CD14-positive monocyte (primary cell): ENCODE measurements around the gene BCAN. TPM values are rescaled to one million over a fixed set of nuclear protein-coding genes. Genes with fewer than 3 reads are reported as not detected.

ENCODE experiments used
- DNase-seq, 3 donors: peaks; one replicate each; pipeline ENCODE4 v3.0.0-alpha.2; 2011 to 2022
- H2AFZ ChIP-seq: 2 replicates; pipeline ENCODE4 v1.6.0; 2012; ENCODE audit warnings: mild to moderate bottlenecking, low read depth, low read length, inconsistent platforms; ENCODE audit not compliant: insufficient read depth, poor library complexity, severe bottlenecking
- H3K27ac ChIP-seq, 2 donors: 1 replicate in 1 of 2; 2 replicates in 1 of 2; pipeline ENCODE4 v1.5.1; 2012 to 2013; ENCODE audit warnings: low read length in 2 of 2, control low read depth in 1 of 2, inconsistent platforms in 1 of 2, low read depth in 1 of 2, mild to moderate bottlenecking in 1 of 2
- H3K27me3 ChIP-seq, 2 donors: one replicate each; pipeline versions ENCODE4 v1.6.0 to v1.6.1; 2011 to 2013; ENCODE audit warnings: low read length in 2 of 2; ENCODE audit not compliant: control insufficient read depth in 2 of 2, insufficient read depth in 2 of 2
- H3K36me3 ChIP-seq, 2 donors: replicated peaks in 1 of 2; 1 replicate in 1 of 2; 2 replicates in 1 of 2; pipeline versions ENCODE4 v1.5.1 to v1.6.1; 2012 to 2013; ENCODE audit warnings: low read length in 2 of 2, control low read depth in 1 of 2, inconsistent platforms in 1 of 2, mild to moderate bottlenecking in 1 of 2; ENCODE audit not compliant: insufficient read depth in 2 of 2, control insufficient read depth in 1 of 2
- H3K4me1 ChIP-seq, 2 donors: 1 replicate in 1 of 2; 2 replicates in 1 of 2; pipeline versions ENCODE4 v1.5.1 to v1.6.1; 2012 to 2013; ENCODE audit warnings: low read length in 2 of 2, control low read depth in 1 of 2, inconsistent platforms in 1 of 2, mild to moderate bottlenecking in 1 of 2, moderate library complexity in 1 of 2; ENCODE audit not compliant: insufficient read depth in 2 of 2, control insufficient read depth in 1 of 2
- H3K4me2 ChIP-seq: replicated peaks from 2 replicates; pipeline ENCODE3; 2012; ENCODE audit warnings: low read length, moderate library complexity, mild to moderate bottlenecking; ENCODE audit not compliant: poor library complexity, severe bottlenecking; ENCODE audit errors: extremely low read depth
- H3K4me3 ChIP-seq, 3 experiments: fragments of 200-600 bp in 1 of 3; sonication (generic) in 1 of 3; replicated peaks in 1 of 3; 1 replicate in 2 of 3; 2 replicates in 1 of 3; pipeline ENCODE4 v1.5.1; 2011 to 2013; ENCODE audit warnings: low read length in 3 of 3, mild to moderate bottlenecking in 3 of 3, control low read depth in 2 of 3, low read depth in 2 of 3, inconsistent platforms in 1 of 3, moderate library complexity in 1 of 3
- H3K79me2 ChIP-seq: 2 replicates; pipeline ENCODE4 v1.6.0; 2012; ENCODE audit warnings: mild to moderate bottlenecking, control low read depth, inconsistent platforms, low read length, moderate library complexity; ENCODE audit not compliant: insufficient read depth
- H3K9ac ChIP-seq: 2 replicates; pipeline ENCODE4 v1.6.0; 2017; ENCODE audit warnings: low read length, mild to moderate bottlenecking; ENCODE audit not compliant: insufficient read depth, poor library complexity, severe bottlenecking
- H3K9me3 ChIP-seq, 2 donors: replicated peaks in 1 of 2; 1 replicate in 1 of 2; 2 replicates in 1 of 2; pipeline versions ENCODE4 v1.5.1 to v1.6.1; 2012 to 2013; ENCODE audit warnings: low read length in 2 of 2, control low read depth in 1 of 2; ENCODE audit not compliant: control insufficient read depth in 1 of 2, insufficient read depth in 1 of 2
- H4K20me1 ChIP-seq: 2 replicates; pipeline ENCODE4 v1.6.0; 2012; ENCODE audit warnings: mild to moderate bottlenecking, low read length, control low read depth, moderate library complexity; ENCODE audit not compliant: insufficient read depth
- H3K27ac Mint-ChIP-seq, 7 donors: one replicate each; pipeline ENCODE4 v1.8.0; 2020; ENCODE audit warnings: mild to moderate bottlenecking in 7 of 7, mixed read lengths in 7 of 7, moderate library complexity in 6 of 7, inconsistent platforms in 2 of 7
- H3K27me3 Mint-ChIP-seq, 3 donors: one replicate each; pipeline ENCODE4 v1.8.0; 2021 to 2022; ENCODE audit warnings: low read depth in 3 of 3, mild to moderate bottlenecking in 3 of 3, mixed read lengths in 3 of 3, moderate library complexity in 3 of 3, inconsistent platforms in 1 of 3
- H3K36me3 Mint-ChIP-seq, 2 donors: one replicate each; pipeline ENCODE4 v1.8.0; 2020; ENCODE audit warnings: mixed read lengths in 2 of 2, inconsistent platforms in 1 of 2, mild to moderate bottlenecking in 1 of 2
- H3K4me1 Mint-ChIP-seq: one replicate; pipeline ENCODE4 v1.8.0; 2020; ENCODE audit warnings: mild to moderate bottlenecking, mixed read lengths
- H3K4me3 Mint-ChIP-seq, 2 donors: one replicate each; pipeline ENCODE4 v1.8.0; 2020; ENCODE audit warnings: mild to moderate bottlenecking in 2 of 2, mixed read lengths in 2 of 2, moderate library complexity in 1 of 2
- H3K9me3 Mint-ChIP-seq, 7 donors: one replicate each; pipeline ENCODE4 v1.8.0; 2020 to 2022; ENCODE audit warnings: mixed read lengths in 7 of 7, mild to moderate bottlenecking in 6 of 7, moderate library complexity in 6 of 7, inconsistent platforms in 2 of 7
- WGBS: methylation state at CpG from one replicate; pipeline ENCODE4 v1.1.5; 2013; ENCODE audit warnings: missing lambda C conversion rate; ENCODE audit not compliant: insufficient coverage; 5-methylcytosine and 5-hydroxymethylcytosine counted together
- intact Hi-C, 2 donors: fragments of 100-400 bp; cut with micrococcal nuclease; formaldehyde crosslinking; loops; one replicate each; pipeline versions ENCODE4 v1.15.0 to v1.15.1; 2023
- polyA plus RNA-seq, 3 donors: library from polyadenylated mRNA; depleted of rRNA in 1 of 3; unstranded in 2 of 3; stranded (reverse) in 1 of 3; fragments of 300-500 nt in 2 of 3; fragments of >200 nt in 1 of 3; fragmentation: Illumina TruSeq in 2 of 3; gene quantifications; 1 replicate in 2 of 3; 2 replicates in 1 of 3; pipeline ENCODE4 v1.2.3, GENCODE V29; 2012 to 2021
- TF ChIP-seq, protein P1 (sequence below): fragments of 200-600 bp; IDR thresholded peaks from one replicate; pipeline ENCODE4 v1.8.0; 2022; ENCODE audit warnings: antibody characterized with exemption, mild to moderate bottlenecking

The BCAN gene
- polyA plus RNA-seq, 3 donors = not detected

DNA sequence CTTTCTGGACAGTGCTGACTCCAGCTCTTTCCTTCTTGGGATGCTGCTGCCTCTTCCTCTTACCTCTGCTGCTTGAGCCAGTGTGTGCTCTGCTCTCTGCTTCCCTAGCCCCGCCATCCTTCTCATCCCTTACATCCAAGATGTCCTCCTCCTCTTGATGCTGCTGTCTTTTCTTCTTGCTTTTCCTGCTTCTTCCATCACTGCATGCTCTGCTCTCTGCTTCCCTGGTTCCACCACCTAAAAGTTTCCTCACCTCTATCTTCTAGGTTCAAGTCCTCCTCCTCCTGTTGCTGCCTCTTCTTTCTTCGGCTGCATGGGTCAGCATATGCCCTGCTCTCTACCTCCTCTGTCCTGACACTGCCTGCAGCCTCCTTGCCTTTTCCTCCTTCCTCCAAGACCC, 46.9 kb upstream of the BCAN start:
- H3K27me3 Mint-ChIP-seq = peaks cover 0 to 2% (median 0%) of the 10 kb centered on the region in 3 donors
- Histone ChIP-seq H3K4me3 (no peak overlapping the region), H3K4me2 (no peak overlapping the region), H3K9ac (no peak overlapping the region), H3K4me1 (peaks cover 14 to 24% of the 10 kb centered on the region in 2 donors), H3K27ac (no peak overlapping the region), H3K9me3 (no peaks in the 10 kb centered on the region), H4K20me1 (no peaks in the 10 kb centered on the region), H2AFZ (no peak overlapping the region), H3K27me3 (no peaks in the 10 kb centered on the region), H3K79me2 (peaks cover 16% of the 10 kb centered on the region), H3K36me3 (peaks cover 34 to 58% of the 10 kb centered on the region in 2 donors)
- no peak for DNase-seq
- no peaks in the 10 kb centered on the region for H3K9me3 Mint-ChIP-seq
- H3K4me3 Mint-ChIP-seq = no peak overlapping the region
- peak overlapping the region in 2 of 7 donors; percentile 6 to 9 for H3K27ac Mint-ChIP-seq
- intact Hi-C loops = loop anchor here in 1 of 2 donors (5.0 kb wide), 1 partner anchor 118 kb away; no protein-coding TSS in a partner anchor
- TF ChIP-seq, protein P1, sequence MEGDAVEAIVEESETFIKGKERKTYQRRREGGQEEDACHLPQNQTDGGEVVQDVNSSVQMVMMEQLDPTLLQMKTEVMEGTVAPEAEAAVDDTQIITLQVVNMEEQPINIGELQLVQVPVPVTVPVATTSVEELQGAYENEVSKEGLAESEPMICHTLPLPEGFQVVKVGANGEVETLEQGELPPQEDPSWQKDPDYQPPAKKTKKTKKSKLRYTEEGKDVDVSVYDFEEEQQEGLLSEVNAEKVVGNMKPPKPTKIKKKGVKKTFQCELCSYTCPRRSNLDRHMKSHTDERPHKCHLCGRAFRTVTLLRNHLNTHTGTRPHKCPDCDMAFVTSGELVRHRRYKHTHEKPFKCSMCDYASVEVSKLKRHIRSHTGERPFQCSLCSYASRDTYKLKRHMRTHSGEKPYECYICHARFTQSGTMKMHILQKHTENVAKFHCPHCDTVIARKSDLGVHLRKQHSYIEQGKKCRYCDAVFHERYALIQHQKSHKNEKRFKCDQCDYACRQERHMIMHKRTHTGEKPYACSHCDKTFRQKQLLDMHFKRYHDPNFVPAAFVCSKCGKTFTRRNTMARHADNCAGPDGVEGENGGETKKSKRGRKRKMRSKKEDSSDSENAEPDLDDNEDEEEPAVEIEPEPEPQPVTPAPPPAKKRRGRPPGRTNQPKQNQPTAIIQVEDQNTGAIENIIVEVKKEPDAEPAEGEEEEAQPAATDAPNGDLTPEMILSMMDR = no peak
- peaks cover 48 to 51% of the 10 kb centered on the region in 2 donors for H3K36me3 Mint-ChIP-seq
- 100% methylated on average over 2 of the region's 2 CpGs for WGBS
- H3K4me1 Mint-ChIP-seq = peaks cover 20% of the 10 kb centered on the region

DNA sequence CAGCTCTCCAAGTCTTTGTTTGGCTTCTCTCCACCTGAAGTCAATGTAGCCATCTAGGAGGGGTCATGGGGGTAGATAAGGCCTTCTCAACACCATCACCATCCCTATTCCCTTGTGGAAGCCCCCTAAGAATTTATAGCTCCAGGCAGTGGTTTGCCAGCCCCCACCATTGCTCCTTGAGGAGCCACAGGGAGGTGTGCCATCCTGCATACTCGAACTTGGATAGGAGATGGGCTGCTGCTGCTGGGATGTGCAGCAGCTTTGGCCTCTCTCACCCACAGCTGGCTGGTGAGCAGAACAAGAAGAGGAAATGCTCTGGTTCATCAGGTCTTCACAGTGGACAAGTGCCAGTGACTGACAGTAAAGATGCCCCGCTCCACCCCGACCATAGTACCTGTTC, 45.5 kb upstream of the BCAN start:
- TF ChIP-seq, protein P1 = no peak
- Histone ChIP-seq H3K9me3 (no peaks in the 10 kb centered on the region), H3K4me3 (no peak overlapping the region), H4K20me1 (no peaks in the 10 kb centered on the region), H2AFZ (no peak overlapping the region), H3K27me3 (no peaks in the 10 kb centered on the region), H3K4me2 (no peak overlapping the region), H3K79me2 (peaks cover 26% of the 10 kb centered on the region), H3K4me1 (peaks cover 16 to 26% of the 10 kb centered on the region in 2 donors), H3K36me3 (peaks cover 34 to 58% of the 10 kb centered on the region in 2 donors), H3K27ac (no peak overlapping the region), H3K9ac (no peak overlapping the region)
- Mint-ChIP-seq H3K27me3 (peaks cover 0 to 2% (median 0%) of the 10 kb centered on the region in 3 donors), H3K9me3 (no peaks in the 10 kb centered on the region), H3K4me1 (peaks cover 24% of the 10 kb centered on the region), H3K27ac (no peak overlapping the region), H3K4me3 (no peak overlapping the region), H3K36me3 (peaks cover 48 to 51% of the 10 kb centered on the region in 2 donors)
- intact Hi-C loops = loop anchor here in 1 of 2 donors (5.0 kb wide), 1 partner anchor 119 kb away; no protein-coding TSS in a partner anchor
- 75% methylated on average over 1 of the region's 3 CpGs for WGBS
- no peak for DNase-seq
